Endothelial cell of umbilical vein (primary cell): Measurements from ENCODE around the gene HOXC5. TPM values are rescaled to one million over a fixed set of nuclear protein-coding genes. Genes with fewer than 3 reads are reported as not detected.

Source experiments
- BruUV-seq: library from RNA; stranded (reverse); fragments of 400-500 nt; replicated peaks from 2 replicates; lab custom pipeline; 2021; lab: Mats Ljungman, UMichigan
- CTCF ChIA-PET: fragments of 300-600, 350-600 bp; sonication (Branson Sonifier 250); formaldehyde crosslinking; loops from one replicate; lab custom pipeline; 2021; ENCODE audit warnings: antibody characterized with exemption, inconsistent platforms; lab: Charles Lee
- POLR2A ChIA-PET: fragments of 300-600, 350-600 bp; sonication (Branson Sonifier 250); formaldehyde crosslinking; loops from one replicate; lab custom pipeline; 2021; ENCODE audit warnings: antibody characterized with exemption, inconsistent platforms; lab: Charles Lee
- DNase-seq: peaks from one replicate; pipeline ENCODE4 v3.0.0-alpha.2; 2011; ENCODE audit warnings: low read depth, low spot score
- FAIRE-seq: peaks from 2 replicates; lab custom pipeline; 2011; peaks lifted over from hg19 to GRCh38; lab: Jason Lieb, UNC
- H2AFZ ChIP-seq: 2 replicates; pipeline ENCODE4 v1.6.0; 2012; ENCODE audit warnings: low read depth, low read length, control low read depth, inconsistent platforms
- H3K27ac ChIP-seq: 2 replicates; pipeline ENCODE4 v1.5.1; 2011; ENCODE audit warnings: low read depth, mild to moderate bottlenecking, control low read depth, low read length, moderate library complexity; ENCODE audit not compliant: insufficient read depth
- H3K27me3 ChIP-seq, 2 experiments: 2 replicates each; pipeline versions ENCODE4 v1.6.0 to v1.6.1; 2011; ENCODE audit warnings: low read length in 2 of 2, mixed read lengths in 1 of 2; ENCODE audit not compliant: control insufficient read depth in 2 of 2, insufficient read depth in 2 of 2
- H3K36me3 ChIP-seq, 2 experiments: 2 replicates in 1 of 2; 3 replicates in 1 of 2; pipeline ENCODE4 v1.5.1; 2011; ENCODE audit warnings: low read length in 2 of 2, mild to moderate bottlenecking in 1 of 2, moderate library complexity in 1 of 2; ENCODE audit not compliant: control insufficient read depth in 2 of 2, insufficient read depth in 2 of 2; ENCODE audit errors: extremely low read depth in 1 of 2
- H3K4me1 ChIP-seq: 3 replicates; pipeline ENCODE4 v1.5.1; 2011; ENCODE audit warnings: mild to moderate bottlenecking, low read length; ENCODE audit not compliant: control insufficient read depth, insufficient read depth; ENCODE audit errors: extremely low read depth
- H3K4me2 ChIP-seq: 2 replicates; pipeline ENCODE4 v1.6.1; 2011; ENCODE audit warnings: low read length, control low read depth, mixed read lengths; ENCODE audit not compliant: insufficient read depth
- H3K4me3 ChIP-seq, 3 experiments: fragments of 200-600 bp in 1 of 3; sonication (generic), shearing (Covaris generic) in 1 of 3; replicated peaks in 1 of 3; 2 replicates each; pipeline ENCODE4 v1.5.1; 2011 to 2016; ENCODE audit warnings: control low read depth in 3 of 3, low read length in 3 of 3, mild to moderate bottlenecking in 2 of 3, inconsistent platforms in 1 of 3, low read depth in 1 of 3, moderate library complexity in 1 of 3; ENCODE audit not compliant: insufficient read depth in 1 of 3
- H3K79me2 ChIP-seq: 2 replicates; pipeline ENCODE4 v1.6.0; 2012; ENCODE audit warnings: low read length, inconsistent platforms; ENCODE audit not compliant: control insufficient read depth, insufficient read depth
- H3K9ac ChIP-seq: replicated peaks from 2 replicates; pipeline ENCODE3; 2011; ENCODE audit warnings: low read length, control low read depth; ENCODE audit not compliant: insufficient read depth; ENCODE audit errors: extremely low read depth
- H3K9me1 ChIP-seq: replicated peaks from 3 replicates; pipeline ENCODE4 v1.6.0; 2011; ENCODE audit warnings: mild to moderate bottlenecking, low read length; ENCODE audit not compliant: control insufficient read depth, insufficient read depth; ENCODE audit errors: extremely low read depth
- H3K9me3 ChIP-seq: replicated peaks from 2 replicates; pipeline ENCODE4 v1.5.1; 2012; ENCODE audit warnings: low read length, inconsistent platforms; ENCODE audit not compliant: control insufficient read depth, insufficient read depth
- H4K20me1 ChIP-seq: replicated peaks from 2 replicates; pipeline ENCODE3; 2011; ENCODE audit warnings: mild to moderate bottlenecking, low read length; ENCODE audit not compliant: control insufficient read depth, insufficient read depth; ENCODE audit errors: extremely low read depth
- FOS ChIP-seq: IDR thresholded peaks from 2 replicates; pipeline ENCODE4 v1.6.1; 2011; ENCODE audit warnings: mild to moderate bottlenecking, low read length, moderate library complexity, borderline replicate concordance; ENCODE audit not compliant: insufficient read depth
- GATA2 ChIP-seq: IDR thresholded peaks from 2 replicates; pipeline ENCODE4 v1.7.0; 2011; ENCODE audit warnings: low read depth, mild to moderate bottlenecking, moderate library complexity, mixed read lengths, low read length; ENCODE audit not compliant: insufficient read length, insufficient read depth
- JUN ChIP-seq: IDR thresholded peaks from 2 replicates; pipeline ENCODE4 v1.6.1; 2011; ENCODE audit warnings: borderline replicate concordance, low read depth; ENCODE audit not compliant: insufficient read length, insufficient read depth
- MYC ChIP-seq: IDR thresholded peaks from one replicate; pipeline ENCODE4 v1.6.1; 2011; ENCODE audit warnings: mild to moderate bottlenecking, low read depth, low read length
- POLR2A ChIP-seq: IDR thresholded peaks from 2 replicates; pipeline ENCODE4 v1.6.1; 2012; ENCODE audit warnings: low read depth, mild to moderate bottlenecking, control low read depth, low read length
- POLR2AphosphoS5 ChIP-seq: IDR thresholded peaks from 2 replicates; pipeline ENCODE4 v1.6.1; 2012; ENCODE audit warnings: low read depth, mild to moderate bottlenecking, control low read depth, low read length, moderate library complexity; ENCODE audit not compliant: insufficient read depth
- dilution Hi-C: fragments of 300-500 bp; cut with MboI; formaldehyde crosslinking; loops from one replicate; pipeline ENCODE4 v1.15.0; 2019; ENCODE audit warnings: low sequenced_read_pairs; ENCODE audit not compliant: extremely low pct_ligation_motif_present
- intact Hi-C: fragments of 100-400 bp; cut with micrococcal nuclease; formaldehyde crosslinking; loops from one replicate; pipeline ENCODE4 v1.10.0; 2022
- polyA plus RNA-seq, 4 experiments: library from polyadenylated mRNA; depleted of rRNA in 3 of 4; stranded (reverse) in 3 of 4; unstranded in 1 of 4; fragments of >200 nt; gene quantifications; 2 replicates each; pipeline versions ENCODE4 v1.2.1 to v1.2.3, GENCODE V29; 2011 to 2012; ENCODE audit warnings: missing spikeins in 1 of 4
- total RNA-seq: library from RNA; stranded (reverse); gene quantifications from 2 replicates; pipeline ENCODE4 v1.2.3, GENCODE V29; 2021
- TF ChIP-seq, protein P1 (sequence below): IDR thresholded peaks from 2 replicates; pipeline ENCODE4 v1.6.1; 2011; ENCODE audit not compliant: insufficient read depth, insufficient read length

HOXC5 gene
- total and polyA plus RNA-seq, 2 donors (not counting 3 experiments of a cell fraction or from before 2014, with no cell fraction given), result not detected

GRCh38 chr12:54010053-54010971 lies 22.5 kb upstream of the HOXC5 start:
- no peak overlapping the region for H2AFZ ChIP-seq
- no peaks in the 10 kb centered on the region for H3K4me1 ChIP-seq
- H3K9me3 ChIP-seq, result no peaks in the 10 kb centered on the region
- intact Hi-C loops, result no loop called here
- dilution Hi-C loops, result no loop called here
- no peaks in the 10 kb centered on the region for H4K20me1 ChIP-seq
- BruUV-seq, result no TSS peak
- no peak for DNase-seq
- H3K36me3 ChIP-seq, result no peaks in the 10 kb centered on the region
- H3K4me2 ChIP-seq, result no peak overlapping the region
- CTCF ChIA-PET, result interaction anchor here (17.0 kb wide), 1 partner anchor 186 kb away, joined by 616 read pairs; the partner anchor contains the start of gene SMUG1
- H3K9ac ChIP-seq, result no peak overlapping the region
- no peaks in the 10 kb centered on the region for H3K79me2 ChIP-seq
- H3K9me1 ChIP-seq, result no peaks in the 10 kb centered on the region
- H3K4me3 ChIP-seq, result no peak overlapping the region
- no peak for TF ChIP-seq MYC
- no peak for TF ChIP-seq FOS
- TF ChIP-seq POLR2AphosphoS5, result no peak
- no peak for TF ChIP-seq POLR2A
- no peak for TF ChIP-seq JUN
- no peak for TF ChIP-seq GATA2
- TF ChIP-seq, protein P1, sequence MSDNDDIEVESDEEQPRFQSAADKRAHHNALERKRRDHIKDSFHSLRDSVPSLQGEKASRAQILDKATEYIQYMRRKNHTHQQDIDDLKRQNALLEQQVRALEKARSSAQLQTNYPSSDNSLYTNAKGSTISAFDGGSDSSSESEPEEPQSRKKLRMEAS, result no peak
- no peak for FAIRE-seq
- POLR2A ChIA-PET, result no interaction called here
- peaks cover 82 to 90% of the 10 kb centered on the region in 2 experiments for H3K27me3 ChIP-seq
- no peak overlapping the region for H3K27ac ChIP-seq
